GM23248 (cell line): ENCODE measurements around the gene CHDH.

Source experiments
- EZH2 ChIP-seq: fragments of 200-600 bp; sonication (generic); IDR thresholded peaks from 2 replicates; pipeline ENCODE4 v1.6.1; 2018; ENCODE audit warnings: antibody characterized with exemption, mild to moderate bottlenecking; ENCODE audit not compliant: insufficient read depth, poor library complexity, severe bottlenecking
- EZH2phosphoT487 ChIP-seq: fragments of 200-600 bp; sonication (generic); IDR thresholded peaks from 2 replicates; pipeline ENCODE4 v1.6.1; 2018; ENCODE audit warnings: antibody characterized with exemption, moderate library complexity, mild to moderate bottlenecking, low read depth; ENCODE audit not compliant: insufficient read depth

DNA sequence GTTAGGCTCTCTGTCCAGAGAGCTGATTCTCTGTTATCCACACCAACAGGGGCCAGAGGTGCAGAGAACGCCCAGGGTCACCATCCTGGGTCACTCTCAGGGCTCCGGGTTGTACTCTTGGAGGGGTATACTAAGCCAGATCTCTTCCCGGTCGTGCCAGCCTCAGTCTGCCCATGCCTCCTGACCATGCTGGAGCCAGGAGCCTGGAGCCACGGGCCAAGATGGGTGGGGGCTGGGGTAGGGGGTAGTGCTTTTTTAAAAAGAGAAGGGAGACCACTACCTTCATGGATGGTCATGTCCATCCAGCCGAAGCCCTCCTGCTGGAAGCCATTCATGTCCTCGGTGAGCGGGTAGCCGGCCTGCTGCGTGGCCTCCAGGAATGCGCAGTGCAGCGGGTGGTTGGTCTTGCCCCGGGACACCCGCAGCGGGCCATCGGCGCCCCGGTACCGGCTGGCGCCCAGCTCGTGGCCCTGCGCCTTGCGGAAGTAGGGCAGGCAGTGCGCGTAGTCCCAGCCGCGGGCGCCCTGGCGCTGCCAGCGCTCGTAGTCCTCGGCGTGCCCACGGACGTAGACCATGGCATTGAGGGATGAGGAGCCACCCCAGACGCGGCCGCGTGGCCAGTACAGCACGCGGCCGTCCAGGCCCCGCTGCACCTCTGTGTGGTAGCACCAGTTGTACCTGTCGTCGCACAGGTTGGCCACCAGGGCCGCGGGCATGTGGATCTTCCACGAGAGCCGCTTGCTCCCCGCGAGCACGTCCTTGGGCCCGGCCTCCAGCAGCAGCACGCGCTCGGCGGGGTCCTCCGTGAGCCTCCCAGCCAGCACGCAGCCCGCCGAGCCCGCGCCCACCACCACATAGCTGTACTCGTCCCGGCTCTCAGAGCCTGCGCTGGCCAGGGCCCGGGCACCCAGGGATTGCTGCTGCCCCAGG, 22.9 kb downstream of the CHDH start:
- TF ChIP-seq EZH2phosphoT487: no peak
- no peak for TF ChIP-seq EZH2
